ENCODE data around the gene SKI.

Gene SKI

GRCh38 chr1:2228157-2228594 is at the start of gene SKI:
Gene SKI, plus strand, starts transcription at chr1:2228319. Its CDS starts 448 bp downstream, at chr1:2228767.
- no peak for DNase-seq

- no peak for DNase-seq
Observed at GRCh38 chr1:2178875-2179274, 49.2 kb upstream of the SKI start.

GRCh38 chr1:2179283-2180013 is 48.7 kb upstream of the SKI start:
- DNase-seq: peak; percentile 70 to 87

GRCh38 chr1:2180297-2181245 is 47.5 kb upstream of the SKI start:
- no peak for DNase-seq

- DNase-seq: no peak
Observed at GRCh38 chr1:2181271-2181670, 46.8 kb upstream of the SKI start.

- DNase-seq: no peak
Observed at GRCh38 chr1:2181752-2182151, 46.4 kb upstream of the SKI start.

- no peak for DNase-seq
Observed at GRCh38 chr1:2182376-2182775, 45.7 kb upstream of the SKI start.

GRCh38 chr1:2183937-2184334 is 44.2 kb upstream of the SKI start:
- DNase-seq: no peak

- no peak for DNase-seq
Observed at GRCh38 chr1:2184531-2184930, 43.6 kb upstream of the SKI start.

- no peak for DNase-seq
Observed at GRCh38 chr1:2184934-2185333, 43.2 kb upstream of the SKI start.

GRCh38 chr1:2185880-2186855 is 42.0 kb upstream of the SKI start:
- no peak for DNase-seq

GRCh38 chr1:2186901-2187300 is 41.2 kb upstream of the SKI start:
- no peak for DNase-seq

GRCh38 chr1:2187619-2188018 is 40.5 kb upstream of the SKI start:
- no peak for DNase-seq

- DNase-seq: no peak
Observed at GRCh38 chr1:2188336-2188735, 39.8 kb upstream of the SKI start.

GRCh38 chr1:2189459-2190425 is 38.4 kb upstream of the SKI start:
- DNase-seq: peak; percentile 85 to 96

- no peak for DNase-seq
Observed at GRCh38 chr1:2190491-2190976, 37.6 kb upstream of the SKI start.

- DNase-seq: no peak
Observed at GRCh38 chr1:2192031-2192995, 35.8 kb upstream of the SKI start.

- peak in 1 of 2 experiments; percentile 68 for DNase-seq
Observed at GRCh38 chr1:2193514-2194281, 34.4 kb upstream of the SKI start.

GRCh38 chr1:2194319-2194897 is 33.7 kb upstream of the SKI start, which contains the start of gene FAAP20:
Gene FAAP20, minus strand, starts transcription at chr1:2194772. Its CDS starts 23 bp downstream, at chr1:2194749.
- DNase-seq: peak in 1 of 2 experiments; percentile 77
